ENCODE results near the gene RNF220.
"Not testable (repeated sequence)": the region's sequence is repeated elsewhere in the genome, so short reads cannot be mapped to it uniquely, and the experiment has no call there.

The RNF220 gene

DNA sequence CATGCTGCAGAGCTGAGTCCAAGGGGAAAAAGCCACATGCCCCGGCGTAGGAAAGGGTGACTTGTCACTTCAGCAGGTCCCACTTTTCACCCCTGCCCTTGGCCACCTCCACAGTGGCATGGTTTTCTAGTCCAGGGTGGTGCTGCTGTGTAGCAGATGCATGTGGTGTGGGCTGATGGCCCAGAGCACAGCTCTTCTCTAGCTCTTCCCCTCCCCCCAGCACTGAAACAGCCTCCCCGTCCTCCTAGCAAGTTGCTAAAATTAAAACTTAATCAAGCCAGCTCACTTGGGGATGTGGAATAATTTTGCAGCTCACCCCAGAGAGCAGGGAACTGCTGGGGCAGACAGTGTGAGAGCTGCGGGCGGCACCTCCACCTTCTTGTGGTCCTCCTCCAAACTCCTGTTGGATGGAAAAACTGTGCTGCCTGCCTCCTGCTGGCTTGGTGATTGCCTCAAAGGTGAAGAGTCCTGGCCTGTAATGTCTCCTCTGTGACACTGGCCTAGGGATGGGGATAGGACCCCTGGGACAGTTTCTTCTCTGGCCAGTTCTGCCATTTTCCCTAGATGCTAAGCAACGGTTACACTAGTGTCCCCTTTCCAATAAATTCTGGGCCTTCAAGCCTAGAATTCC, 91.6 kb downstream of the RNF220 start:
- DNase-seq (ENCODE audit: low spot score): no peak

GRCh38 chr1:44497422-44498170, 92.5 kb downstream of the RNF220 start:
- DNase-seq (ENCODE audit: low spot score): no peak

- no peak for DNase-seq (ENCODE audit: low spot score)
Measured at GRCh38 chr1:44499306-44499705, 94.3 kb downstream of the RNF220 start.

DNA sequence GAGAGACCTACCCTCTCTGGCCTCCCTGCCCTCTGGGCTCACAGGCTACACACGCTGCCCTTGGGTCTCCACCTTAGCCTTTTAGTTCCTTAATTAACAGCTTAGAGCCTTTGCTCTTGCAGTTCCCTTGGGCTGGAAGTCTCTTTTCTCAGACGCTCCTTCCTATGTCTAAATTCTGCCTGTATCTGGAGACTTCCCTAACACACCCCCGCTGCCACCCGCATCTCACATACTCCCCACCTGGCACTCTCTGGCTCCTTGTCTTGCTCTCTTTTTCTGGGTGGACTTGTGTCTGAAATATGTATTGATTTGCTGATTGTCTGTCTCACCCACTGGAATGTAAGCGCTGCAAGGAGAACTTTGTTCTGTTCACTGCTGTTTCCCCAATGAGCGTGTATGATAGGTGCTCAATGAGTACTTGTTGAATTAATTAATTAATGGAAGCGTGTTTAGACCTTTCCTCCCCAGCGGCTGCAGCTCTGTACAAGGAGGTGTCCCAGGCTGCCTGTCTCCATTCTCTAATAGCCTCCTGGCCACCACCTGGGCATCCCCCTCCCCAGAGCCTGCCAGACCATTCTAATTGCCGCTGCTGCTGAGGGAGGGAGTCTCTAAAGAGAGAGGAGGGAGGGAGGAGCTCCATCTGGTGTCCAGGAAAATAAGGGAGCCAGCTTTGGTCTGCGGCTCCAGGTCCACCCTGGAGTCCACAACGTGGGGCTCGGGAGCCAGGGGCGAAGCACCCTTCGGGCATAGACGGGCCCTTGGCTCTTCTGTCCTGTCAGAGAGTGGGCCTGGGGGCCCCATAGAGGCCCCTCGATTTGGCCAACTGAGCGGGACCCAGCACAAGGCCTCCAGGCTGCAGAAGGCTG, 95.4 kb downstream of the RNF220 start:
- DNase-seq (ENCODE audit: low spot score): peak; percentile 16

DNA sequence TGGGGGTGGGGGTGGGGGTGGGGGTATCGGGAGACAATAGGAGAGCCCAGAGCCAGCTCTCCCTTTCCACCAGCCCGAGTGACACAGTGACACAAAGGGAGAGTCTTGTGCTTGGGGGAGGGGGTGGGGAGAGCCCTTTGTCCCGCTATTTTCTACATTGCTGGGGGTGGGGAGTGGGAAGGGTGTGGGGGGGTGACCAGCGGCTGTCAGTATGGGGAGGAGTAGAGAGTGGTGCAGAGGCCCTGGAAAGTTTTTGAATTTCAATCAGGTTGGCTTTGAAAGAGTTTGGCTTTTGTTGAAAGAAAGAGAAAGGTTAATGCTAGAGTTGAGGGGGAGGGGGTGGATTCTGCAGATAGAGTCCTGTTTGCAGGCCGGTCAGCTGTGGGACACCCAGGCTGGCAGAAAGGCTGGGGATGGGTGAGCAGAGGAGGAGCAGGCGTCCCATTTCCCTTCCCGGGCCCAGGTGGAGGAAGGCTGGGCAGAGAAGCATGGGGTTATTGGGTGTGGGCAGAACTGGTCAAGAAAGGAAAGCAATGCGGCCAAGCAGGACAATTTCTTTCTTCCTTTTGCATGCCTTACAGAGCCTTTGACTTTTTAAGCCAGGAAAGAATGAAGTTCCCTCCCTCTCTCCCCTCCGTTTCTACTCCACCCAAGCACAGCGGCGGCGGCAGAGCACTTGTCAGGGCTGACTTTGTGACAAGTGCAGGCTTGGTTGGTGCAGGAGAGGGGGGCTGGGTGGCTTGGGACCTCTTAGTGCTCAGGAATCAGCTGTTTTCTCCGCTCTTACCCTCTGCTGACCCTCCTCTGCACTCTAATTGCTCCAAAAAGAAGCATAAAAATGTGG, 96.2 kb downstream of the RNF220 start:
- no peak for DNase-seq (ENCODE audit: low spot score)

- not testable (repeated sequence) for DNase-seq (ENCODE audit: low spot score)
Measured at GRCh38 chr1:44502823-44503222, 97.8 kb downstream of the RNF220 start.

DNA sequence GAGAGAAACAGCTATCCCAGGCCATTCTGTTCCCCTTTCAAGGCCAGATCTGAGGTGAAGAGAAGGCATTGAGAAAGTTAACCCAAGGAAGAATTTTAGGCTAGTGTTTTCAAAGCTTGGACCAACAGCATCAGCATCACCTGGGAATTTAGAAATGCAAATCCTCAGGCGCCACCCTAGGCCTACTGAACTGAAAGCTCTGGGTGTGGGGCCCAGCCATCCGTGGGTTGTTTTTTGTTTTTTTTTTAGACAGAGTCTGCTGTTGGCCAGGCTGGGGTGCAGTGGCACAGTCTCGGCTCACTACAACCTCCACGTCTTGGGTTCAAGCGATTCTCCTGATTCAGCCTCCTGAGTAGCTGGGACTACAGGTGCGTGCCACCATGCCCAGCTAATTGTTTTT, 98.6 kb downstream of the RNF220 start:
- no peak for DNase-seq (ENCODE audit: low spot score)

DNA sequence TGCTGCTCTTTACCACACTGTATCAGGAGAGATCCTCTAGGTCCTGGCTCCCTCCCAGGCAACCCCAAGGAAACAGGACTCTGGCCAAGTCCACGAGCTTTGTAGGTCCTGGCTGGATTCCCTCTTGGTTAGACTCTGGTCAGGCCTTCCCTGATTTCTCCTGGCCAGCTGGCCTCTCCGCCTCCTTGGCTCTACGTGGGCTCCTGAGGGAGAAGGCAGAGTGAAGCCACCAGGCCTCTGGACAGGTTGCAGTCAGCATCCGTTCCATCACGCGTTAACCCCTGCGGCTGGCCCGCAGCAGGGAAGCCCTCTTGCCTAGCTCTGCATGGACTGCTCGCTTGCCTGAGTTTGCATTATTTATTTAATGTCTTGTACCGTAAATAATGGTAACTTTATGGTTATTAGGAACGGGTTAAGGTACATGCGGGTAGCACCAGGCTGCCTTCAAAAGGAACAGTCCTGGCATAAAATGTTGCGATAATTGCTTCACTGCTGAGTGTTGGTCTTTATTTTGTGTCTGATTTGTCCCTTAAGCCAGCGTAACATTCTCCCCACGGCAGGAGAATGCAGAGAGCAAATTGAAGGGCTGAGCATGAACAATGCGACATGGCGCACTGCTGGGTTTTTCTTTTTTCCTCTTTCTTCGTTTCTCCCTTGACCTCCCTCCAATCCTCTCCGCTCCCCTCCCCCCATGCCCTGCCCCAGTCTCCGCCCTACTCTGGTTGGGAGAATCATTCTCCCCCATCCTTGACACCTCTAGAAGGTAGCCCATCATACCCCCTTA, 100.3 kb downstream of the RNF220 start:
- no peak for DNase-seq (ENCODE audit: low spot score)

DNA sequence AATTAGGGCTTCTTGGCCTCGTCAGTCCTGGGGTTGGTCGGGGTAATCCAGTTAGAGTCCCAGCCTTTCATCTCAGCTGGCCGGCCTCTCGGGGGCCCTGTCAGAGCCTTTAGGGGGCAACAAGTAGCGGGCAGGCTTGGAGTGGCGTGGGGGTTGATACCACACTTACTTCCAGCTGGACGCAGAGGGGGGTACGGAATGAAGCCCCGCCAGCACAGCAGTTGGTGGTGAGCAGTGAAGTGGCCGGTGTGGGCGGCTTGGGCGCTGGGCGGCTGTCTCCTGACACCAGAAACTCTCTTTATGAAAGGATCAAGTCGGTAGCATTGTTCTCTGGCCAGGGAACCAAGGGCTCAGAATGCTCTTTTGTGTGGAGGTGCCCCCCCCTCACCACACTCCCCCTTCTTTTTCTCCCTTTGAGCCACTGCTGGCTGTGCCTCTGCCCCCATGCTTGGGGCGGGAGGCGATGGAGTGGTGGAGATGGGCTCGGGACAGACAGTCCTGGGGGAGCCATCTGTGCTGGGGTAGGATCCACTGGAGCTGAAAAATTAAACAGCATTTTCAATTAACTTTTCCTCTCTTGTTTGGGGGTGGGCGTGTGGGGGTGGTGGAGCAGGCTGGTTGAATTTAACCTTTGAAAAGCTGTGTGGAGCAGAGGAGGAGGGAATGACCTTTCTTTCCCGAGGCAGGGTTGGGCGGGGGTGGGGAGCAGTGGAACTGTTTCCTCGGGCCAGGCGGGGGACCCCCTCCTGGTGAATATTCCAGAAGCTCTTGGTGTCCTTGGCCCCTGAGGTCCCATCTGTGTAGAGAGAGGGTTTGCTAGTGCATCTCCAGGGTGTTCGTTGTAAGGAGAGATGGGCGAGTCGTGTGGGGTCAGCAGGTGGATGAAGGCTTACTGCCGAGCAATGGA, 102.7 kb downstream of the RNF220 start:
- DNase-seq (ENCODE audit: low spot score): no peak

DNA sequence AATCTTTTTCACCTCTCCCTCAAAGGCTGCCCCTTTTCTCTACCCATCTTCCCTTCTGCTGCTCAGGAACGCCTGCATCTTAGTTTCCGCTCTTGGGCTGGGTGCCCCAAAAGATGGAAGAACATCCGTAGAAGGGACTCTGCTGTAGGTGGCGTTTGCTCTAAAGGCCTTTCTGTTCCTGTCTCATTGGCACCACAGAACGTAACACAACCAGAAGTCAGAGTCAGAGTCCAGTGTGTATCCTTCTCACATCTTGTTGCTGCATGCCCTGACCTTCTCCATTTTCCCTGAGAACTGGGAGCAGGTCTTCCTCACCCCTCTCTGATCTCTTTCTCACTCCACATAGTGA, 103.3 kb downstream of the RNF220 start:
- DNase-seq (ENCODE audit: low spot score): no peak

- no peak for DNase-seq (ENCODE audit: low spot score)
Measured at GRCh38 chr1:44511363-44511762, 106.3 kb downstream of the RNF220 start.

DNA sequence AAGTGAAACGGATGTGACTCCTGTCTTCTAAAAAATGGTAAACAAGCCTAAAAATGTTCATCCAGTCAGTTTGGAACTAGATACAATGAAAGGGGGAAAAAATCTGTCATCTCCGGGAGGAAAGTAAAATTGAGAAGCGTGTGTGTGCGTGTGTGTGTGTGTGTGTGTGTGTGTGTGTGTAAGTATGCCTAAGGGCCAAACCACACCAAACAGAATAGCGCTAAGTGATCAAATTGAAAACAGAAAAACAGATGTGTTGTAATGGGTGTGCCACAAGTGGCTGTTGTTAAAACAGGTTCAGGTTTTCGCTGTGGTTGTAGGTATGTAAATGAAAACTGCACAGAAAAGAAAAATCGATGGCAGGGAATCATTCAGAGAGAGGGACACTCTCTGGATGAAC, 106.7 kb downstream of the RNF220 start:
- no peak for DNase-seq (ENCODE audit: low spot score)

DNA sequence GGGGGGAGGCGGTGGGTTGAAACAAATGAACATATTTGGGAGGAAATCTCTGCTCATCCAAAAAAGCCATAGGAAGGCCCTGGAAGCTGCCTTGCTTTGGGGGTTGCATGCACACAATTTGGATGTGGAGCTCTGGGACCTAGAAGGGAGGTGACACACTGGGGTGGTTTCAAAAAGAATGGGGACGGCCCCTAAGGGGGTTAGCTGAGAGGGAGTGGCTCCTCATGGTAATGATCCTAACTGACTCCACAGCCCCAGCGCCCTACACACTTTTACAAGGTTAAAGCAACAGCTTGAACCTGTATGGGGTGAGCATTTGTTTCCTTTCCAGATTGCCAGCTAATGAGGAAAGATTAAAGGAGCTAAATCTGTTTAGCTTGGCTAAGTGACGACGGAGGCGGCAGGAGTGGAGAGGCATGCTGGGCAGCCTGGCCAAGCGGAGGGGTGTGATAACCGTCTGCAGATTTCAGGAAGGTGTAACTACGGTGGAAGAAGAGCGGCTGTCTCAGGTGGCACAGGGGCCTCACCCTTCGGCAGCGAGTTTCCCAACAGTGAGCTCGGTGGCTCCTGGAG, 107.3 kb downstream of the RNF220 start:
- DNase-seq (ENCODE audit: low spot score): no peak

GRCh38 chr1:44513111-44513510, 108.1 kb downstream of the RNF220 start:
- DNase-seq (ENCODE audit: low spot score): no peak

- no peak for DNase-seq (ENCODE audit: low spot score)
Measured at GRCh38 chr1:44514673-44515072, 109.6 kb downstream of the RNF220 start.

GRCh38 chr1:44515416-44515815, 110.4 kb downstream of the RNF220 start:
- DNase-seq (ENCODE audit: low spot score): peak; percentile 51

DNA sequence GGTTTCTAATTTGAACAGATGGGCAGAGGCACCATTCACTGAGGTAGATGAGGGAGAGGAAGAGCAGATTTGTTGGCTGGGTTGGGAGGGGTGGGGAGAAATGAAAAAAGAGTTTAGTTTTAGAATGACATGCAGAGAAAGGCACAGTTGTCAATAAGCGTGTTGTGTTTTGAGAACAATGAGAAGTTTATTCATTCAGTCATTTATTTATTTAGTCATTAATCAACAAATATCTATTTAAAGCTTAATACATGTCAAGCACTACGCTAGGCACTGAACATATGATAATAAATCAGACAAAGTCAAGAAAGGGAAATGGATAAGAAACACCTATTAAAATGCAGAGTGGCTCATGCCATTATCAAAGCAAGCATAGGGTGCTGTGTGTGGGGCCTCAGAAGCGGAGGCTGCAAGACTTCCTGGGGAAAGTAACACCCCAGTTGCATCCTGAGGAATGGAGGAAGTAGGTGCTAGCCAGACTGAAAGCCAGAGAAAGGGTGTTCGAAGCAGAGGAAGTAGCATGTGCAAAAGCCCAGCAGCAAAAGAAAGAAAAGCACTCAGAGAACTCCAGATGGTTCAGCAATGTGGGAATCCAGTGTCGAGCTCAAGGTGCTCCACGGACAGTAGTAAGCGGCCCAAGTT, 114.1 kb downstream of the RNF220 start:
- DNase-seq (ENCODE audit: low spot score): no peak

- DNase-seq (ENCODE audit: low spot score): no peak
Measured at GRCh38 chr1:44521378-44522080, 116.5 kb downstream of the RNF220 start.

Measured in kidney tubule cell (primary cell).